HFF-Myc (cell line): ENCODE measurements around the gene ING5.

Experiments used
- DNase-seq: peaks from one replicate; pipeline ENCODE4 v3.0.0-alpha.2; 2011; ENCODE audit warnings: low read depth; ENCODE audit errors: extremely low read depth
- H3K4me3 ChIP-seq: replicated peaks from 2 replicates; pipeline ENCODE4 v1.5.1; 2011; ENCODE audit warnings: low read depth, mild to moderate bottlenecking, control low read depth, low read length
- CTCF ChIP-seq: IDR thresholded peaks from 2 replicates; pipeline ENCODE4 v1.5.1; 2012; ENCODE audit warnings: mild to moderate bottlenecking, low read depth, low read length, control low read depth; ENCODE audit errors: missing control alignments

ING5 gene

GRCh38 chr2:241666627-241667400 is 35.0 kb upstream of the ING5 start:
- TF ChIP-seq CTCF: no peak
- no peak for DNase-seq
- no peak overlapping the region for H3K4me3 ChIP-seq

GRCh38 chr2:241668354-241668753 is 33.5 kb upstream of the ING5 start:
- no peak overlapping the region for H3K4me3 ChIP-seq
- no peak for TF ChIP-seq CTCF
- no peak for DNase-seq

- no peak overlapping the region for H3K4me3 ChIP-seq
- DNase-seq: no peak
- TF ChIP-seq CTCF: no peak
Measured at GRCh38 chr2:241668839-241669238, 33.0 kb upstream of the ING5 start.

GRCh38 chr2:241670333-241671110 is 31.3 kb upstream of the ING5 start:
- no peak for DNase-seq
- TF ChIP-seq CTCF: no peak
- H3K4me3 ChIP-seq: no peak overlapping the region

- no peak for DNase-seq
- TF ChIP-seq CTCF: no peak
- H3K4me3 ChIP-seq: no peak overlapping the region
Measured at GRCh38 chr2:241671457-241672240, 30.2 kb upstream of the ING5 start.

- no peak overlapping the region for H3K4me3 ChIP-seq
- no peak for DNase-seq
- TF ChIP-seq CTCF: no peak
Measured at GRCh38 chr2:241672243-241673188, 29.3 kb upstream of the ING5 start.
